GM12875 (cell line): Measurements from ENCODE around the gene RASGRF2.

Experiments
- H3K4me3 ChIP-seq: one replicate; pipeline ENCODE4 v1.5.1; 2011; ENCODE audit warnings: low read depth, low read length, control low read depth
- TF ChIP-seq, protein P1 (sequence below): IDR thresholded peaks from 2 replicates; pipeline ENCODE4 v1.5.1; 2011; ENCODE audit warnings: low read depth, mild to moderate bottlenecking, control low read depth, inconsistent platforms, low read length, moderate library complexity, borderline replicate concordance; ENCODE audit not compliant: insufficient read depth

The RASGRF2 gene

DNA sequence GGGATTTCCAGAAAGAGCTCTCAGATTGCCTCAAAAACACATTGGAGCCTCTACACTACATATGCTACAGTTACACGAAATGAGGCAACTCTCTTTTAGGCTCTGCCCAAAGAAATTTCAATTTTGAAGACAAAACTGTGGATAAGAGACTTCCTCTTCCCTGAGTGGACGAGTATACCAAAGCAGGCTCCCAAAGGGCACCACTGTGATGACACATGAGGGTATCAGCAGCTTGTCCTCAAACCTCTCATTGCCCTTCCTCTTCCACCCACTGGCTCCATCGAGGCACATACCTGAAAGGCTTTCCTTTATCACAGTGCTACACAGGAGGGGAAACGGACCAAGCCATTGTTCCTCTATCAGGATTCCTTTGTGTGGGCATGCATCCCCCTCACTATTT, 284.3 kb downstream of the RASGRF2 start:
- TF ChIP-seq, protein P1, sequence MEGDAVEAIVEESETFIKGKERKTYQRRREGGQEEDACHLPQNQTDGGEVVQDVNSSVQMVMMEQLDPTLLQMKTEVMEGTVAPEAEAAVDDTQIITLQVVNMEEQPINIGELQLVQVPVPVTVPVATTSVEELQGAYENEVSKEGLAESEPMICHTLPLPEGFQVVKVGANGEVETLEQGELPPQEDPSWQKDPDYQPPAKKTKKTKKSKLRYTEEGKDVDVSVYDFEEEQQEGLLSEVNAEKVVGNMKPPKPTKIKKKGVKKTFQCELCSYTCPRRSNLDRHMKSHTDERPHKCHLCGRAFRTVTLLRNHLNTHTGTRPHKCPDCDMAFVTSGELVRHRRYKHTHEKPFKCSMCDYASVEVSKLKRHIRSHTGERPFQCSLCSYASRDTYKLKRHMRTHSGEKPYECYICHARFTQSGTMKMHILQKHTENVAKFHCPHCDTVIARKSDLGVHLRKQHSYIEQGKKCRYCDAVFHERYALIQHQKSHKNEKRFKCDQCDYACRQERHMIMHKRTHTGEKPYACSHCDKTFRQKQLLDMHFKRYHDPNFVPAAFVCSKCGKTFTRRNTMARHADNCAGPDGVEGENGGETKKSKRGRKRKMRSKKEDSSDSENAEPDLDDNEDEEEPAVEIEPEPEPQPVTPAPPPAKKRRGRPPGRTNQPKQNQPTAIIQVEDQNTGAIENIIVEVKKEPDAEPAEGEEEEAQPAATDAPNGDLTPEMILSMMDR, result no peak
- H3K4me3 ChIP-seq, result no peak overlapping the region

DNA sequence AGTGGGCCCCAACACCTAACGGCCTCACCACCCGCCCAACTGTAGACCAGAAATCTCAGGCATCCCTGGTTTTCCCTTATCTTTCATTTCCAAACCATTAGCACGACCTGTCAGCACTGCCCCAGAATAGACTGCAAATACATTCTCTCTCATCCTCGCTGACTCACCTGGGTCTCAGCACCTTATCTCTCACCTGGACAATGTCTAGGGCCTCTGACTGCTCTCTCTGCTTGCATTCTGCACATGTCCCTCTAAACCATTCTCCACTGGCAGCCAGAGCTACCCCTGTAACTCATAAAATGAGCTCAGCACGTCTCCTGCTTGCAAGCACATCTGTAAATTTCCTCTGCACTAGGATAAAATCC, 285.7 kb downstream of the RASGRF2 start:
- TF ChIP-seq, protein P1, result no peak

DNA sequence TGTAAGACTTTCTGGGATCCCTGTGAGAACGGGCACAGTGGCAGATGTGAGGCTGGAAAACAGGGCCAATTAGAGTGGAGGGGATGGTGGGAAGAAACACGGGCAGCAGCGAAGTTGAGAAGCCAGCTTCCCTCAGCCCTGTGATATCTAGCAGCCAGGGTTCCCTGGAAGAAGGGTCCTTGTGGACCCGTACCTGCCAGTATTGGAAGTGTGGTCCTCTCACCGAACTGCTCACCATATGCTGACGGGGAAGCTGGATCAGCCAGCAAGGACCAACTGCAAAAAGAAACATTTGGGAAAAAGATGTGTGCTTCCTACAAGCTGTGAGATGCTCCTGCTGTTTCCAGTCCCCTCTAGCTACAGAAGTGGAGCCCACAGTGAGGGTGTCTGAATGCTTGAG, 286.5 kb downstream of the RASGRF2 start:
- TF ChIP-seq, protein P1, result no peak
- no peak overlapping the region for H3K4me3 ChIP-seq

More for the DNA sequence above, 285.7 kb downstream of the RASGRF2 start:
- no peak overlapping the region for H3K4me3 ChIP-seq

DNA sequence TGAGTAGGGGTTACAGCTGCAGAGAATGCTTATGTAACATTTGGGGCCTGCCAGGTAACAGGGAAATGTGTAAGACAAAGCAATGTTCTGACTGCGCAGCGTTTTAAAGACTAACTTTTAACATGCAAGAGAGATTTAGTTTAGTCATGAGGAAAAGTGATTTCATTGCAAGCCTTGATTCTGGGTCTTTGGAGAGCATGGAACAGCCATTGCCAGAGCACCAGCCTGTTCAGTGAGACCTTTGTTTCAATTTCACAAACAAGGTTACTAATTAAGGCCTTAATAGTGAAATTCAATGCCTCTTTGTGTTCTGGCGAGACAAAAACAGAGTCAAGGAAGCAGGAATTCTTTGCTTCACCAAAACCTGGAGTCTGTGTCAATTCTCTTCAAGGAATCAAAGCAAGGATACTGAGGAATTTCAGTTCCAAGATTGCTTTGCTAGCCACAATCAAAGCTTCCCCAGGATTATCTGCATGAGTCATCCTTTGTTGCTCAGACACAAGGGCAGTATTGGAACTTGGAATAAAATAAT, 287.3 kb downstream of the RASGRF2 start:
- TF ChIP-seq, protein P1, result no peak
- no peak overlapping the region for H3K4me3 ChIP-seq

DNA sequence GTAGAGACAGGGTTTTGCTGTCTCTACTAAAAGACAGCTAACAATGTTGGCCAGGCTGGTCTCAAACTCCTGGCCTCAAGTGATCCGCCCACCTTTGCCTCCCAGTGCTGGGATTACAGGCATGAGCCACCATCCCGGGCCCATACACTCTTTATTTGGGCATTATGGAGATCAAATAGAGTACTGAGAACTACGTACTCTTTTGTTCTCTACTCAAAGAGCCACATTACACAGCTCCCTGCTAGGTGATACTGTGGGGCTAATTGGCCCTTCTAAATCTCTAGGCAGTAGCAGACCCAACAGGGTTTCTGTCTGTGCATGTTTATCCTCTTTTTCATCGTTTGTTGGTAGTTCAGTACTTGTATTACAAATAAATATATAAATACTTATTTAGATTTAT, 289.1 kb downstream of the RASGRF2 start:
- no peak overlapping the region for H3K4me3 ChIP-seq
- TF ChIP-seq, protein P1, result no peak

DNA sequence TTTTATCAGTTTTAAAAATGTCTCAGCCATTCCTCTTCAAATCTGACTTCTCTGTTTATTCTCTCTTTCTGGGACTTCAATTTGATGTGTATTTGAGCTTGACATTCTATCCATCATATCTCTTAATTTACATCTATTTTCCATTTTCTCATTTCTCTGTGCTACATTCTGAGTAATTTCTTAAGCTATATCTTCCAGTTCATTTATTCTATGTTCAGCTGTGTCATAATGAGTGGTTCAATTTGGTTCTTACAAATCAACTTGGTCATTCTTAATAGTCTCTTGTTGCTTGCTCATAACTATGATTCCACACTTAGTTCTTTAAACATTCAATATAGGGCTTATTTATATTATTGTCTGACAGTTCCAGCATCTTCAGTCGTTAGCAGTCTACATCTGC, 289.8 kb downstream of the RASGRF2 start:
- H3K4me3 ChIP-seq, result no peak overlapping the region
- TF ChIP-seq, protein P1, result no peak

DNA sequence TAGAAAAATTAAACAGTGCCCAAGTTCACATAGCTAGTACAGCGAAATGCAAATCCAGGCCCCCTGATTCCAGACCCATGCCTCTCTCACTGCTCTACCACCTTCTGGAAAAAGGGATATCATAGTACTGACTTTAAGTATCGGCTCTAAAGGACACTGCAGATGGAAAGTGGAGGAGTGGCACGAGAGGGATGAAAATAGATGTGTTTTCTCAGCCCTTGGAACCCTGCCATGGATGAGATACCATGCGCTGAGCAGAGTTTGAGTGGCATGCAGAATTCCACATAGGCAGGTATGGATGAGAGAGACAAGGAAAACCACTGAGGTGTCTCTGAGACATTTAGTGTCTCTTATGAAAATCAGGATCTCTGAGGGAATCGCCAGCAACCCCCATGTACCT, 291.8 kb downstream of the RASGRF2 start:
- no peak overlapping the region for H3K4me3 ChIP-seq
- TF ChIP-seq, protein P1, result no peak
